ENCODE data around the gene RAMP3.

The RAMP3 gene

GRCh38 chr7:45116048-45116447, 41.5 kb upstream of the RAMP3 start:
- peaks cover 0 to 7% (median 6%) of the 10 kb centered on the region in 4 experiments for H3K4me1 ChIP-seq (ENCODE audit: control extremely low read depth in 1 of 4, control insufficient read depth in 4 of 4, insufficient read depth in 4 of 4, low read length in 3 of 4)
- ChIA-PET POLR2A (no interaction called here), CTCF (interaction anchor here (1.4 to 10.3 kb wide), 3 partner anchors 18 to 142 kb away, joined by 3 to 85 read pairs (median 5); no protein-coding TSS in a partner anchor)

GRCh38 chr7:45117582-45117981, 40.0 kb upstream of the RAMP3 start:
- DNase-seq: no peak
- Histone ChIP-seq H3K9me3 (ENCODE audit: control extremely low read depth in 1 of 5, control insufficient read depth in 4 of 5, insufficient read depth in 2 of 5, low read depth in 1 of 5, low read length in 4 of 5) (no peaks in the 10 kb centered on the region), H3K4me1 (ENCODE audit: control extremely low read depth in 1 of 4, control insufficient read depth in 4 of 4, insufficient read depth in 4 of 4, low read length in 3 of 4) (peaks cover 0 to 2% (median under 1%) of the 10 kb centered on the region in 4 experiments), H3K27me3 (replicated peaks in 2 of 5; ENCODE audit: control insufficient read depth in 4 of 5, insufficient read depth in 5 of 5, low read length in 4 of 5) (no peaks in the 10 kb centered on the region), H3K36me3 (ENCODE audit: control insufficient read depth in 4 of 4, insufficient read depth in 4 of 4, low read length in 3 of 4) (no peaks in the 10 kb centered on the region), H3K4me3 (ENCODE audit: control insufficient read depth in 1 of 7, extremely low read depth in 1 of 7, insufficient read depth in 4 of 7, low read depth in 2 of 7, low read length in 6 of 7) (no peak overlapping the region), H3K27ac (ENCODE audit: insufficient read depth in 1 of 2, low read depth in 1 of 2, low read length in 2 of 2, poor library complexity in 1 of 2, severe bottlenecking in 2 of 2) (no peak overlapping the region)
- CTCF ChIA-PET: interaction anchor here (2.1 to 10.3 kb wide), 2 partner anchors 17 to 144 kb away, joined by 5 to 85 read pairs; no protein-coding TSS in a partner anchor
- POLR2A ChIA-PET: interaction anchor here (0.6 to 0.7 kb wide), 2 partner anchors 15 to 19 kb away, joined by 3 to 5 read pairs; no protein-coding TSS in a partner anchor
- 100% methylated on average over 3 of the region's 4 CpGs for WGBS (ENCODE audit: insufficient coverage)

More at GRCh38 chr7:45116048-45116447, 41.5 kb upstream of the RAMP3 start:
- no peak for DNase-seq
- Histone ChIP-seq H3K27ac (ENCODE audit: insufficient read depth in 1 of 2, low read depth in 1 of 2, low read length in 2 of 2, poor library complexity in 1 of 2, severe bottlenecking in 2 of 2) (no peak overlapping the region), H3K9me3 (ENCODE audit: control extremely low read depth in 1 of 5, control insufficient read depth in 4 of 5, insufficient read depth in 2 of 5, low read depth in 1 of 5, low read length in 4 of 5) (no peaks in the 10 kb centered on the region), H3K4me3 (ENCODE audit: control insufficient read depth in 1 of 7, extremely low read depth in 1 of 7, insufficient read depth in 4 of 7, low read depth in 2 of 7, low read length in 6 of 7) (no peak overlapping the region), H3K27me3 (replicated peaks in 2 of 5; ENCODE audit: control insufficient read depth in 4 of 5, insufficient read depth in 5 of 5, low read length in 4 of 5) (no peaks in the 10 kb centered on the region), H3K36me3 (ENCODE audit: control insufficient read depth in 4 of 4, insufficient read depth in 4 of 4, low read length in 3 of 4) (no peaks in the 10 kb centered on the region)
- 88% methylated on average over 1 of the region's 1 CpG for WGBS (ENCODE audit: insufficient coverage)

GRCh38 chr7:45118292-45118691, 39.3 kb upstream of the RAMP3 start:
- POLR2A ChIA-PET: no interaction called here
- DNase-seq: no peak
- Histone ChIP-seq H3K4me3 (ENCODE audit: control insufficient read depth in 1 of 7, extremely low read depth in 1 of 7, insufficient read depth in 4 of 7, low read depth in 2 of 7, low read length in 6 of 7) (no peak overlapping the region), H3K27ac (ENCODE audit: insufficient read depth in 1 of 2, low read depth in 1 of 2, low read length in 2 of 2, poor library complexity in 1 of 2, severe bottlenecking in 2 of 2) (no peak overlapping the region), H3K9me3 (ENCODE audit: control extremely low read depth in 1 of 5, control insufficient read depth in 4 of 5, insufficient read depth in 2 of 5, low read depth in 1 of 5, low read length in 4 of 5) (no peaks in the 10 kb centered on the region), H3K27me3 (replicated peaks in 2 of 5; ENCODE audit: control insufficient read depth in 4 of 5, insufficient read depth in 5 of 5, low read length in 4 of 5) (no peaks in the 10 kb centered on the region), H3K36me3 (ENCODE audit: control insufficient read depth in 4 of 4, insufficient read depth in 4 of 4, low read length in 3 of 4) (no peaks in the 10 kb centered on the region), H3K4me1 (ENCODE audit: control extremely low read depth in 1 of 4, control insufficient read depth in 4 of 4, insufficient read depth in 4 of 4, low read length in 3 of 4) (no peaks in the 10 kb centered on the region)
- CTCF ChIA-PET: interaction anchor here (2.1 to 10.3 kb wide), 2 partner anchors 16 to 144 kb away, joined by 5 to 85 read pairs; no protein-coding TSS in a partner anchor
- 80% methylated on average over 1 of the region's 4 CpGs for WGBS (ENCODE audit: insufficient coverage)

GRCh38 chr7:45118889-45119331, 38.7 kb upstream of the RAMP3 start:
- CTCF ChIA-PET: interaction anchor here (10.3 kb wide), 1 partner anchor 16 kb away, joined by 85 read pairs; no protein-coding TSS in a partner anchor
- no peak for DNase-seq
- H3K4me3 ChIP-seq (ENCODE audit: control insufficient read depth in 1 of 7, extremely low read depth in 1 of 7, insufficient read depth in 4 of 7, low read depth in 2 of 7, low read length in 6 of 7): no peak overlapping the region
- H3K36me3 ChIP-seq (ENCODE audit: control insufficient read depth in 4 of 4, insufficient read depth in 4 of 4, low read length in 3 of 4): no peaks in the 10 kb centered on the region
- 97% methylated on average over 3 of the region's 3 CpGs for WGBS (ENCODE audit: insufficient coverage)
- H3K27ac ChIP-seq (ENCODE audit: insufficient read depth in 1 of 2, low read depth in 1 of 2, low read length in 2 of 2, poor library complexity in 1 of 2, severe bottlenecking in 2 of 2): no peak overlapping the region
- POLR2A ChIA-PET: no interaction called here
- no peaks in the 10 kb centered on the region for H3K4me1 ChIP-seq (ENCODE audit: control extremely low read depth in 1 of 4, control insufficient read depth in 4 of 4, insufficient read depth in 4 of 4, low read length in 3 of 4)
- H3K9me3 ChIP-seq (ENCODE audit: control extremely low read depth in 1 of 5, control insufficient read depth in 4 of 5, insufficient read depth in 2 of 5, low read depth in 1 of 5, low read length in 4 of 5): no peaks in the 10 kb centered on the region
- no peaks in the 10 kb centered on the region for H3K27me3 ChIP-seq (replicated peaks in 2 of 5; ENCODE audit: control insufficient read depth in 4 of 5, insufficient read depth in 5 of 5, low read length in 4 of 5)

GRCh38 chr7:45119550-45119949, 38.0 kb upstream of the RAMP3 start:
- no CpG with 5 or more reads among the region's 3 CpGs for WGBS (ENCODE audit: insufficient coverage)
- Histone ChIP-seq H3K36me3 (ENCODE audit: control insufficient read depth in 4 of 4, insufficient read depth in 4 of 4, low read length in 3 of 4) (no peaks in the 10 kb centered on the region), H3K4me3 (ENCODE audit: control insufficient read depth in 1 of 7, extremely low read depth in 1 of 7, insufficient read depth in 4 of 7, low read depth in 2 of 7, low read length in 6 of 7) (no peak overlapping the region), H3K9me3 (ENCODE audit: control extremely low read depth in 1 of 5, control insufficient read depth in 4 of 5, insufficient read depth in 2 of 5, low read depth in 1 of 5, low read length in 4 of 5) (no peaks in the 10 kb centered on the region), H3K27ac (ENCODE audit: insufficient read depth in 1 of 2, low read depth in 1 of 2, low read length in 2 of 2, poor library complexity in 1 of 2, severe bottlenecking in 2 of 2) (no peak overlapping the region), H3K4me1 (ENCODE audit: control extremely low read depth in 1 of 4, control insufficient read depth in 4 of 4, insufficient read depth in 4 of 4, low read length in 3 of 4) (no peaks in the 10 kb centered on the region), H3K27me3 (replicated peaks in 2 of 5; ENCODE audit: control insufficient read depth in 4 of 5, insufficient read depth in 5 of 5, low read length in 4 of 5) (no peaks in the 10 kb centered on the region)
- CTCF ChIA-PET: interaction anchor here (1.9 kb wide), 1 partner anchor 16 kb away, joined by 6 read pairs; no protein-coding TSS in a partner anchor
- POLR2A ChIA-PET: no interaction called here
- no peak for DNase-seq

- POLR2A ChIA-PET: no interaction called here
- Histone ChIP-seq H3K4me1 (ENCODE audit: control extremely low read depth in 1 of 4, control insufficient read depth in 4 of 4, insufficient read depth in 4 of 4, low read length in 3 of 4) (peaks cover 0 to 8% (median 0%) of the 10 kb centered on the region in 4 experiments), H3K9me3 (ENCODE audit: control extremely low read depth in 1 of 5, control insufficient read depth in 4 of 5, insufficient read depth in 2 of 5, low read depth in 1 of 5, low read length in 4 of 5) (no peaks in the 10 kb centered on the region), H3K4me3 (ENCODE audit: control insufficient read depth in 1 of 7, extremely low read depth in 1 of 7, insufficient read depth in 4 of 7, low read depth in 2 of 7, low read length in 6 of 7) (no peak overlapping the region), H3K36me3 (ENCODE audit: control insufficient read depth in 4 of 4, insufficient read depth in 4 of 4, low read length in 3 of 4) (no peaks in the 10 kb centered on the region), H3K27me3 (replicated peaks in 2 of 5; ENCODE audit: control insufficient read depth in 4 of 5, insufficient read depth in 5 of 5, low read length in 4 of 5) (no peaks in the 10 kb centered on the region), H3K27ac (ENCODE audit: insufficient read depth in 1 of 2, low read depth in 1 of 2, low read length in 2 of 2, poor library complexity in 1 of 2, severe bottlenecking in 2 of 2) (no peak overlapping the region)
- no peak for DNase-seq
- CTCF ChIA-PET: interaction anchor here (1.2 to 5.4 kb wide), 3 partner anchors 13 to 150 kb away, joined by 3 to 37 read pairs (median 10); no protein-coding TSS in a partner anchor
- WGBS (ENCODE audit: insufficient coverage): 92% methylated on average over 15 of the region's 16 CpGs
Measured at GRCh38 chr7:45122975-45123860, 34.4 kb upstream of the RAMP3 start.
